Chondrocyte (in vitro differentiated cells): ENCODE data around the gene ZNF407. TPM values are rescaled to one million over a fixed set of nuclear protein-coding genes. Genes with fewer than 3 reads are reported as not detected.
"Not testable (repeated sequence)": the region's sequence is repeated elsewhere in the genome, so short reads cannot be mapped to it uniquely, and the experiment has no call there.

ENCODE experiments used
- DNase-seq: peaks from one replicate; pipeline ENCODE4 v3.0.0; 2021; ENCODE audit warnings: mixed read lengths, low spot score
- H3K27ac Mint-ChIP-seq: one replicate; pipeline ENCODE4 v1.8.0; 2021; ENCODE audit warnings: mild to moderate bottlenecking, moderate library complexity, mixed read lengths; ENCODE audit not compliant: unreplicated experiment
- H3K27me3 Mint-ChIP-seq: 2 replicates; pipeline ENCODE4 v1.8.0; 2021; ENCODE audit warnings: low read depth, mixed read lengths
- H3K36me3 Mint-ChIP-seq: 2 replicates; pipeline ENCODE4 v1.8.0; 2021; ENCODE audit warnings: low read depth, mixed read lengths
- H3K4me1 Mint-ChIP-seq: 2 replicates; pipeline ENCODE4 v1.8.0; 2021; ENCODE audit warnings: low read depth, mild to moderate bottlenecking, mixed read lengths
- H3K4me3 Mint-ChIP-seq: one replicate; pipeline ENCODE4 v1.8.0; 2021; ENCODE audit warnings: mild to moderate bottlenecking, moderate library complexity, mixed read lengths; ENCODE audit not compliant: unreplicated experiment
- H3K9me3 Mint-ChIP-seq: 2 replicates; pipeline ENCODE4 v1.8.0; 2021; ENCODE audit warnings: low read depth, mixed read lengths
- total RNA-seq: library from RNA; stranded (reverse); gene quantifications from 3 replicates; pipeline ENCODE4 v1.2.1, GENCODE V29; 2021
- TF ChIP-seq, protein P1 (sequence below): fragments of 200-600 bp; sonication (generic); IDR thresholded peaks from 2 replicates; pipeline ENCODE4 v1.5.0; 2021; ENCODE audit warnings: antibody characterized with exemption, mild to moderate bottlenecking, moderate library complexity

ZNF407 gene
- total RNA-seq, 1 donor from 2014 or later: 10.4 TPM

DNA sequence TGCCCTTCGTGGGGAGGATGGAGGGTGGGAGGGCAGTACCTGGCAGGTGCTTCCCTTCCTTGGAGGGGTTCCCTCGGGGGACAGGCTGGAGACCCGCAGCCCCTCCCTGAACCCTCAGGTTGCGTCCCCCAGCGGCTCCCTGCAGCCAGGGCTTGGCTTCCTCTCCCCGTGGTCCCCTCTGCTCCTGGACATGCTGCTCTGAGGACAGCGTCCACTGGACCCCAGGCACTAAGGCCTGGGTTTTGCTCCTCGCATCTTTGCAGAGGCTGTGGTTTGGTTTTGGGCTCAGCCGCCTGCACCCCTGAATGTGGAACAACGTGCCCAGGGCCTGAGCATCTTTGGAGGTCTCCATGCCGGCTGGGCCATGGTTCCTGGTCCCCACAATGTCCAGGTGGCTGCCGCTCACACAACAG, 477.8 kb downstream of the ZNF407 start:
- TF ChIP-seq, protein P1, sequence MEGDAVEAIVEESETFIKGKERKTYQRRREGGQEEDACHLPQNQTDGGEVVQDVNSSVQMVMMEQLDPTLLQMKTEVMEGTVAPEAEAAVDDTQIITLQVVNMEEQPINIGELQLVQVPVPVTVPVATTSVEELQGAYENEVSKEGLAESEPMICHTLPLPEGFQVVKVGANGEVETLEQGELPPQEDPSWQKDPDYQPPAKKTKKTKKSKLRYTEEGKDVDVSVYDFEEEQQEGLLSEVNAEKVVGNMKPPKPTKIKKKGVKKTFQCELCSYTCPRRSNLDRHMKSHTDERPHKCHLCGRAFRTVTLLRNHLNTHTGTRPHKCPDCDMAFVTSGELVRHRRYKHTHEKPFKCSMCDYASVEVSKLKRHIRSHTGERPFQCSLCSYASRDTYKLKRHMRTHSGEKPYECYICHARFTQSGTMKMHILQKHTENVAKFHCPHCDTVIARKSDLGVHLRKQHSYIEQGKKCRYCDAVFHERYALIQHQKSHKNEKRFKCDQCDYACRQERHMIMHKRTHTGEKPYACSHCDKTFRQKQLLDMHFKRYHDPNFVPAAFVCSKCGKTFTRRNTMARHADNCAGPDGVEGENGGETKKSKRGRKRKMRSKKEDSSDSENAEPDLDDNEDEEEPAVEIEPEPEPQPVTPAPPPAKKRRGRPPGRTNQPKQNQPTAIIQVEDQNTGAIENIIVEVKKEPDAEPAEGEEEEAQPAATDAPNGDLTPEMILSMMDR: no peak
- Mint-ChIP-seq H3K9me3 (peaks cover 20% of the 10 kb centered on the region), H3K36me3 (peaks cover 2% of the 10 kb centered on the region), H3K27ac (no peak overlapping the region), H3K4me1 (peaks cover 8% of the 10 kb centered on the region), H3K4me3 (no peak overlapping the region), H3K27me3 (no peaks in the 10 kb centered on the region)
- no peak for DNase-seq

DNA sequence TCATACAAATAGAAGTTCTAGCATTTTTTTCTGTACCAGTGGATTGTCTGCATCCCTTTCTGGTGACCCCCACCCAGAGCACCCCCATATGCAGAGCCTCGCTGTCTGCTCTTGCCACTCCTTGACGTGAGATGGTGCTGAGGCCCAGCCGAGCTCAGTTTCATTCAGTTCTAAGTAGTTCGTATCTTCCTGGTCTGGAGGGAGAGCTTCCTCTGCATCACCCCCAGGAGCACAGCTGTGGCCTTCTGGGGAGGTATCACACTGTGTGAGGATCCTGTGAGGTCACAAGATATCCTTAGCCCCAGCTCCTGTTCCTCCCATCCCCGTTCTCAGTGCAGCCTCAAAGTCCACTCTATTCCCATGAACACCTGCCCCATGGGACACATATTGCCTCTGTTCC, 478.6 kb downstream of the ZNF407 start:
- DNase-seq: no peak
- Mint-ChIP-seq H3K9me3 (peaks cover 20% of the 10 kb centered on the region), H3K27ac (no peak overlapping the region), H3K4me1 (no peaks in the 10 kb centered on the region), H3K27me3 (no peaks in the 10 kb centered on the region), H3K36me3 (peaks cover 2% of the 10 kb centered on the region), H3K4me3 (no peak overlapping the region)
- TF ChIP-seq, protein P1: no peak

DNA sequence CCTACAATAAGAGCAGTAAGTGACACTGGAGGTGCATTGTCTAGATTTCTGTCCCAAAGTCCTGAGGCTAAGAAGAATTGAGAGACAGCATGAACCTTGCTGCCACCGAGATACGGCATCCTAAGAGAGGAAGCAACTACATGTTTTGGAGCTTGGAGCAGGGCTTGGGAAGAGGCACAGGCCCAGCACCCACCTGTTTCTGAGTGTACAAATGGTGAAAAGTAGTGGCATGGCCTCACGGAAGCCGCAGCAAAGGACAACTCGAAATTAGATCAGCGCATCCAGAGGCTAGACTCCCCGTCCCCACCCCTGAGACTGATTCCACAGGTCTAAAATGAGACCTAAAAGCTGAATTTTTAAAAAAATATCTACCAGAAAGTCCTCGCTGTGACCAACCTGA, 483.8 kb downstream of the ZNF407 start:
- Mint-ChIP-seq H3K27ac (no peak overlapping the region), H3K27me3 (peaks cover 9% of the 10 kb centered on the region), H3K4me1 (no peaks in the 10 kb centered on the region)

DNA sequence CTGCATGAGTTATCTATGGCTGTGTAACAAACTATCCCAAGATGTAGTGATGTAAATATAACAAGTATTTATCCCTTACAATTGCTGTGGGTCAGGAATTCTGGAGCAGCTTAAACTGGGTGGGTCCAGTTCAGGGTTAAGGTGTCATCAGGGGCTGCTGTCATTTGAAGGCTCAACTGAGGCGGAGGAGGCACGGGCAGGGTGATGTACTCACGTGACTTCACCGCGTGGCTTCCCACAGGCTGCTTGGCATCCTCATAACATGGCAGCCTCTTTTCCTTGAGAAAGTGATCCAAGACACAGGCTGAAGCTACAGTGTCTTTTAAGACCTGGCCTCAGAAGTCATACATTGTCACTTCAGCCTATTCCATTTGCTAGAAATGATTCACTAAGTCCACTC, 485.5 kb downstream of the ZNF407 start:
- no peak overlapping the region for H3K27ac Mint-ChIP-seq
- H3K4me3 Mint-ChIP-seq: no peak overlapping the region
- peaks cover 9% of the 10 kb centered on the region for H3K27me3 Mint-ChIP-seq
- DNase-seq: peak; percentile 55
- H3K36me3 Mint-ChIP-seq: no peaks in the 10 kb centered on the region
- TF ChIP-seq, protein P1: no peak
- peaks cover 13% of the 10 kb centered on the region for H3K9me3 Mint-ChIP-seq
- H3K4me1 Mint-ChIP-seq: no peaks in the 10 kb centered on the region

More for the DNA sequence above, 483.8 kb downstream of the ZNF407 start:
- peaks cover 2% of the 10 kb centered on the region for H3K36me3 Mint-ChIP-seq
- DNase-seq: no peak
- no peak overlapping the region for H3K4me3 Mint-ChIP-seq
- TF ChIP-seq, protein P1: no peak
- H3K9me3 Mint-ChIP-seq: peaks cover 24% of the 10 kb centered on the region

DNA sequence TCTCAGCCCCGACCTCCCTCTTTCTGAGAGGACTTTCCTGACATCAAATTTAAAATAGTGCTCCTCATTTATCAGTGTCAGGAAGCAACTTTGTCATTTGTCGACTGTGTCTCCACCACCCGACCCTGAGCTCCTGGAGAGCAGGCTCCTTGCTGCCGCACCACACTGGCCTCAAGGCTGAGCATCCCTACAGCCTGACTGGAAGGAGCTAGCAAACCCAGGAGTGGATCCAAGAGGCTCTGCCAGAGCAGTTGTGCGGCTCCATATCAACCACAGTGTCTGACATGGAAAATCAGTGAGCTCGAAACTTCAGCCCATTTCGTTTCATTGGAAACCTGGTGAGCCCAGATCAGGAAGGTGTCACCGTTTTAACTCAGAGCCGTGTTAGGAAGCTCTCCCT, 486.1 kb downstream of the ZNF407 start:
- Mint-ChIP-seq H3K4me1 (no peaks in the 10 kb centered on the region), H3K36me3 (no peaks in the 10 kb centered on the region), H3K27me3 (peaks cover 9% of the 10 kb centered on the region), H3K27ac (no peak overlapping the region), H3K9me3 (peaks cover 11% of the 10 kb centered on the region), H3K4me3 (no peak overlapping the region)
- DNase-seq: peak; percentile 36
- TF ChIP-seq, protein P1: no peak

DNA sequence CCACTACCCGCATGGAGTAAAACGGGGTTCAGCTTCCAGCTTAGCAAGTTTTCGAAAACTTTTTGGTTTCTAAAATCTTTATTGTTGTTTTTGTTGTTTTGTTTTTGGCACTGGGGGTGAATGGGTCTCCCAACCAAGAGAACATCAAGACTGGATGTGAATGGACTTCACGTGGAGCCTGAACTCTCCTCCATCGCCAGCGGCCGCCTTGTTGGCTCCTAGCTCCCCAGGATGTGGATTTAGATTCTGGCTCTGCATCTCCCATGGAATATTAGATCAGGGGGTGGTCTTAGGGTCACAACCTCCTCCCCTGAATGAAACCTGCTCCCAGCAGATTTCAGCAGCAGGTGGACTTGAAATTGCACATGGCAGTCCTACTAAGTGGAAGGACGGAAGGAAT, 488.0 kb downstream of the ZNF407 start:
- not testable (repeated sequence) for H3K27me3 Mint-ChIP-seq, H3K4me3 Mint-ChIP-seq, H3K9me3 Mint-ChIP-seq, H3K36me3 Mint-ChIP-seq, H3K27ac Mint-ChIP-seq, H3K4me1 Mint-ChIP-seq, DNase-seq
